Measurements from ENCODE around the gene HUWE1. TPM values are rescaled to one million over a fixed set of nuclear protein-coding genes. Genes with fewer than 3 reads are reported as not detected.

Gene HUWE1
- total RNA-seq, 4 donors from 2014 or later: 84.4 to 139 (median 123) TPM

GRCh38 chrX:53605004-53605403, 81.5 kb downstream of the HUWE1 start:
- TF ChIP-seq CTCF (IDR thresholded peaks at IDR 0.05) (no peak), POLR2A (IDR thresholded peaks at IDR 0.05) (no peak)
- H3K36me3 ChIP-seq: peaks cover 0 to 74% (median 0%) of the 10 kb centered on the region in 3 donors
- no peaks in the 10 kb centered on the region for H3K27me3 ChIP-seq
- H3K4me1 ChIP-seq: no peaks in the 10 kb centered on the region
- H3K27ac ChIP-seq: no peak overlapping the region
- no peaks in the 10 kb centered on the region for H3K9me3 ChIP-seq
- no peak for DNase-seq
- no peak overlapping the region for H3K4me3 ChIP-seq

DNA sequence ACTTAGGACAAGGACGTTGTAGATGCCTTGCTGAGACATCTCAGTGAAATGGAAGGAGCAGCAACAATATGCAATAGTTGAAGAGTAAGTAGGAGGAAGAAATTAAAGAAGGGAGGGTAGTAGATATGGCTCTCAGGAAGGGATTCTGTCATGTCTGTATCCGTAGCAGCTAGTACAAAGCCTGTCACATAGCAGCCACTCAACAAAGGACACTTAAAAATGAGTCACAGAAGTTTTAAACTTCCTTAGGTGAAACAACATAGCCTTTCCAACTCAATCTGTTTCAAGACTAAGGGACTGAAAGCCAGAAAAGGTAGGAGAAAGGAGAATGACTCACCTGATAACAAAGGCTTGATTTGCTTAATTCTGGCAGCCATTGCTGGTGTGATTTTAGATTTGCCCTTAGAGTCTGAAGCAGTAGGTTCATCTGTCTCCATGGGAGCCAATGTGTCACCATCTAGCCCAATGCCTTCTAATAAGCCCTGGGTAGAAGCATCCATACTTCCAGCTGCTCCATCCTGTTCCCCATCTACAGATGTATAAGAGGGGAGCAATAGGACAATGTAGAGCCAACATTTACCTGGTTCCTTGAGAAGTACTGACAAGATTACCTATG, 86.6 kb downstream of the HUWE1 start:
- peaks cover 0 to 73% (median 2%) of the 10 kb centered on the region in 3 donors for H3K36me3 ChIP-seq
- H3K4me1 ChIP-seq: no peaks in the 10 kb centered on the region
- no peak overlapping the region for H3K27ac ChIP-seq
- no peaks in the 10 kb centered on the region for H3K27me3 ChIP-seq
- no peaks in the 10 kb centered on the region for H3K9me3 ChIP-seq
- TF ChIP-seq CTCF (IDR thresholded peaks at IDR 0.05) (no peak), POLR2A (IDR thresholded peaks at IDR 0.05) (no peak)
- H3K4me3 ChIP-seq: no peak overlapping the region
- DNase-seq: no peak

GRCh38 chrX:53598169-53598568, 88.3 kb downstream of the HUWE1 start:
- no peaks in the 10 kb centered on the region for H3K27me3 ChIP-seq
- peaks cover 0 to 73% (median 2%) of the 10 kb centered on the region in 3 donors for H3K36me3 ChIP-seq
- no peak for DNase-seq

DNA sequence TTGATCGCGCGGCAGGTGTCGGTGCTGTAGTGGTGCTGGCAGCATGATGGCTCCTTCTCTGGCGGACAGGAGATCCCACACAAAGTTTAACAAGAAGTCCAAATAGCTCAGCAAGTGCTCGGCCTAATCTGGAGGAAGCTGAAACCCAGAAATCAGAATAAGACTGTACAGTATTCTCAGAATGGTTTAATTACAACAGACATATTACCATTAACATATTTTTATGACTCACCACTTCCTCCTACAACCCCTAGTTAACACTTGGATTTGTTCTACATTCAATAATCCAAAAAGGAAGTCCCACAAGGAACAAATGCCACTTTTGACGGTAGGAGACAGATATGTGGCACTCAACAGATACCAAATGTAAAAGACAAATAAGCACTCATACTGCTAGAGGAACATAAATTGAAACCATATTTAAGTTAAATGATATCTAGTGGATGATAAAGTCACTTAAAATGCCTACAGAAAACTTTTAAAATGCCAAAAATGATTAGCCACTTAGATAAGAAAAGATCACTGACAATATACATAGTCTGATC, 91.2 kb downstream of the HUWE1 start:
- TF ChIP-seq POLR2A (IDR thresholded peaks at IDR 0.05) (no peak), CTCF (IDR thresholded peaks at IDR 0.05) (no peak)
- H3K4me3 ChIP-seq: no peak overlapping the region
- no peaks in the 10 kb centered on the region for H3K9me3 ChIP-seq
- no peak for DNase-seq
- H3K36me3 ChIP-seq: peaks cover 0 to 74% (median 2%) of the 10 kb centered on the region in 3 donors
- no peak overlapping the region for H3K27ac ChIP-seq
- H3K4me1 ChIP-seq: no peaks in the 10 kb centered on the region
- no peaks in the 10 kb centered on the region for H3K27me3 ChIP-seq

More at GRCh38 chrX:53598169-53598568, 88.3 kb downstream of the HUWE1 start:
- Histone ChIP-seq H3K4me1 (no peaks in the 10 kb centered on the region), H3K9me3 (no peaks in the 10 kb centered on the region), H3K4me3 (no peak overlapping the region), H3K27ac (no peak overlapping the region)
- TF ChIP-seq CTCF (IDR thresholded peaks at IDR 0.05): no peak
- no peak for TF ChIP-seq POLR2A (IDR thresholded peaks at IDR 0.05)

- Histone ChIP-seq H3K27me3 (no peaks in the 10 kb centered on the region), H3K4me1 (no peaks in the 10 kb centered on the region), H3K4me3 (no peak overlapping the region), H3K36me3 (peaks cover 0 to 74% (median 2%) of the 10 kb centered on the region in 3 donors), H3K9me3 (no peaks in the 10 kb centered on the region), H3K27ac (no peak overlapping the region)
- TF ChIP-seq CTCF (IDR thresholded peaks at IDR 0.05) (no peak), POLR2A (IDR thresholded peaks at IDR 0.05) (no peak)
- no peak for DNase-seq
Measured at GRCh38 chrX:53594354-53594753, 92.2 kb downstream of the HUWE1 start.
